ENCODE results near the gene ABCC11.
"Not testable (repeated sequence)": the region's sequence is repeated elsewhere in the genome, so short reads cannot be mapped to it uniquely, and the experiment has no call there.

The ABCC11 gene

GRCh38 chr16:48194828-48195556, 52.3 kb downstream of the ABCC11 start:
- DNase-seq: no peak

GRCh38 chr16:48193846-48194245, 53.5 kb downstream of the ABCC11 start:
- DNase-seq: no peak

DNA sequence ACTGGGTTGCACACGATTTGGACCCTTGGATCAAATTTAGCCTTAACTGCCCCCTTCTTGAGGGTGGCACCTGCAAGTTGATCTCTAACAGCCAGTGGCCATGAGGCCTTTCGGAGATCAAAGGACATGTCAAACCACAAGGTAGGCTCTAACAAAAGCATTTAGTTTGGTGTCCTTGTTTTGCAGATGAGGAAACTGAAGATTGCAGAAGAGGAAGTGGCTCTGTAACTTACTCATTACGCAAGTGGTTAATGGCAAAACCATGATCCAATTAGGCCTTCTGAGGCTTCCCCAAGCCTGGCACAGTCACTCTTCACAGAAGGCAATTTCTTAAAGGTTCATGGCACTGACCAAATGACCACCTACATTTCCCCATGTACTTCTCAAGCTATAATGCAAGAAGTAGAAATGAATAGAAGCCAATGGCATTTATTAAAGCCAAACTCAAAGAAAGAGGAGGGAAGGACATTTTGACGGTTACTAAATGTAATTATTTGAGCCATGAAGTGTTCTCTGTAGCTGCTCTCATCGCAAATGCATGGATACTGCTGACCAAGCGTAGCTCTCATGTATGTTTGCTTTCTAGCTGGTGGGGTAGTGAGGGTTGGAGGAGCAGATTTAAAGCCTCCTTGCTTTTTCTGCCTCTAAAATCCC, 58.8 kb downstream of the ABCC11 start:
- no peak for DNase-seq

GRCh38 chr16:48187779-48188178, 59.6 kb downstream of the ABCC11 start:
- DNase-seq: no peak

- DNase-seq: no peak
Measured at GRCh38 chr16:48184681-48185080, 62.7 kb downstream of the ABCC11 start.

DNA sequence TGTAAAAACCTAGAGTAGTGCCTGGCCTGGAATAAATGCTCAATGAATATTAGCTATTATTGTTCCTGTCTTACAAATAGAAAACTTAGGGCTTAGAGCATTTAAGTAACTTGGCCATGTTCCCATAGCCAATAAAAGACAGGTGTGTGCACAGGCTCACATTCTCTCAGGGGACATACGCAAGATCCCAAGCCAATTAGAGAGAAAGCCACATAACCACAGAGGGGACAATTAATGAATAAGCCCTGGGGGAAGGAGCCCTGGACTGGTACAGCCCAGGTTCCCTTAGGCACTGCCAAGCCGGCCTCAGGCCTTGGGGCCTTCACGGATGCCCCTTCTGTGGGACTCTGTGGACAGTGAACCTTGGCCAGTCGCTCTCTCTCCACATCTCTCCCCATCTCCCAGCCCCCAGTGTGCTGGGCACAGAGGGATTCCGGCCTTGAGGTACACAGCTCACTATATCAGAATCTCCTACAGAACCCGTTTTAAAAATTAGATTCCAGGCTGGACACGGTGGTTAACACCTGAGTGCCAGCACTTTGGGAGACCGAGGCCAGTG, 64.3 kb downstream of the ABCC11 start:
- DNase-seq: no peak

DNA sequence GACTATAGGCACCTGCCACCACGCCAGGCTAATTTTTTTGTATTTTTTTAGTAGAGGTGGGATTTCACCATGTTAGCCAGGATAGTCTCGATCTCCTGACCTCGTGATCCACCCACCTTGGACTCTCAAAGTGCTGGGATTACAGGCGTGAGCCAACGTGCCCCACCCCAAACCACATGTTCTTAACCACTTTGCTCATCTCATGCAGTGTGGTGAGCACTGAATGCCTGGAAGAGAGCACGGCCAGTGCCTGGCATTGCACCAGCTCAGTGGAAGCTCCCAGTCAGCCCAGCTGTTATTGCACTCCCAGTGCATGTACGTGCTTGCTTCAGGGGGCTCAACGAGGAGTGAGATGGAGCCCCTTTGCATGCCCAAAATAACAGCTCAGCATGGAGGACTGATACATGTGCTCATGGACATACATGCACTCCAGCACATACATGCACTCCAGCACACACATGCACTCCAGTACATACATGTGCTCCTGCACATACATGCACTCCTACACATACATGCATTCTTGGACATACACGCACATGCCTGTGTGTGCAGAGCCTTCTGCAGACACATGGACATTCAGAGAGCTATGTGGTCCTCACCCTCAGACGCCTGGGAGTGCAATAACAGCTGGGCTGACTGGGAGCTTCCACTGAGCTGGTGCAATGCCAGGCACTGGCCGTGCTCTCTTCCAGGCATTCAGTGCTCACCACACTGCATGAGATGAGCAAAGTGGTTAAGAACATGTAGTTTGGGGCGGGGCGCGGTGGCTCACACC, 65.4 kb downstream of the ABCC11 start:
- DNase-seq: not testable (repeated sequence)

DNA sequence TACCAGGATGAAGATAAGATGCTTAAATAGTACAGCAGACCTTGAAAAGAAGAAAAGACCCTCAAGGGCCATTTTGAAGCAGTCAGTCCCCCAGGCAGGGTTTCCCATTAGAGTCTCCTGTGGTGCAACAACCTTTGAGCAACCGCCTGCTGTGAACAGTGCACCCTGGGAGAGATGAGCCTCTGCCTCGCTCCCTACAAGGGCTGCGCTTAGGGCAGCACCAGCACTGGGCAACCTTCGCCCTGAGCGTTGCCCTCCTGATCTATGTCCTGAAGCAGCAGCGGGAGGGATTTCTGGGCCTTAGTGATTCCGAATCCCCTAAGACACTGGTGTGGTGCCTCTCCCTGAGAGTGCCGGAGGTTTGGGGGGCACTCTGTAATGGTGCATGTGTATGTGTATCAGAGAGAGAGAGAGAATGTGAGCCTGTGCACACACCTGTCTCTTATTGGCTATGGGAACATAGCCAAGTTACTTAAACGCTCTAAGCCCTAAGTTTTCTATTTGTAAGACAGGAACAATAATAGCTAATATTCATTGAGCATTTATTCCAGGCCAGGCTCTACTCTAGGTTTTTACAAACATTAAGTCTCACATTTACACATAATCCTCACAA, 66.4 kb downstream of the ABCC11 start:
- no peak for DNase-seq

DNA sequence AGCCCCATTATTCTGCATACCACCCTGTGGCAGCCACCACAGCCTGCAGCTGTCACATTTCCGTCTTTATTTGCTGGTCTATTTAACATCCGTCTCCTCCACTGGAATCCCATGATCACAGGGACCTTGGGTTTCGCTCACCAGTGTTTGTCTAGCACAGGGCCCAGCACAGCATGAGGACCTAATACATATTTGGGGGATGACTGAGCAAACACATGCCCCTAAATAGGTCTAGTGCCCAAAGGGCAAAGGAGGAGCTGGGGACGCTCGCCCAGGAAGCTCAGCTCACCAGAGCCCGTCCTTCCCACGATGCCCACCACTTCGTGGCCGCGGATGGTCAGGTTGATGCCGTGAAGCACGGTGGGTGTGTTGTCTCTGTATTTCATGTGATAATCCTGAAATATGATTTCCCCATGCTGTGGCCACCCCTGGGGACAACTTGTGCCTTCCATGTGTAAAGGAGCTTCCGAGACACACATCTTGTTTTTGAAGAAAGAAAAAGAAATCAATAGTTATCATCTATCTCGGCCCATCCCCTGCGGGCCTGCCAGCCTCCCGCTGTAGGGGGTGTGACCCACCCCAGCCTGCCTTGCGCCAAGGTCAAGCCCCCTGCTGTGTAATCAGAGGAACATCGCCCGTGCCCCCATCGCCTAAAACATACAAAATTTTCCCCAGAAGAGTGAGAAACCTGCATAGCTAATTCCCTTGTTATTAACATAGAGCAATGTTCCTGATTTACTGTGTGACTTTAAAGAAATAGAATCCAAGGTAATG, 70.5 kb downstream of the ABCC11 start:
- no peak for DNase-seq

- DNase-seq: no peak
Measured at GRCh38 chr16:48173889-48174288, 73.5 kb downstream of the ABCC11 start.

DNA sequence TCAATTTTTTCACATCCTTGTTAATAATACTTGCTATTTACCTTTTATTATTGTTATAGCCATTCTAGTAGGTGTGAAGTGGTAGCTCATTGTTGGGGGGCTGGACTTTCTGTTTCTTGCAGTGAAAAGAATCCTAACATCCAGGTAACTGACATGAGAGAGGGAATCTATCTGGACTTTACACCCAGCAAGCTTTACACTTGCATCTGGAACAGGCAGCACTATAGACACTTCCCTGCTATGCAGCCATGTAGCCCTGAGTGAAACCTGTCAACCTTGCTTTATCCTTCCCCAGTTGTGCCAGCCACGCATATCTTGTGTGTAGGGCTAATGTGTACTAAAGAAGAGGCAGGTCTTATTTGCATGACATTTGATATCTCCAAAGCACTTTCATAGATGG, 74.7 kb downstream of the ABCC11 start:
- DNase-seq: no peak

DNA sequence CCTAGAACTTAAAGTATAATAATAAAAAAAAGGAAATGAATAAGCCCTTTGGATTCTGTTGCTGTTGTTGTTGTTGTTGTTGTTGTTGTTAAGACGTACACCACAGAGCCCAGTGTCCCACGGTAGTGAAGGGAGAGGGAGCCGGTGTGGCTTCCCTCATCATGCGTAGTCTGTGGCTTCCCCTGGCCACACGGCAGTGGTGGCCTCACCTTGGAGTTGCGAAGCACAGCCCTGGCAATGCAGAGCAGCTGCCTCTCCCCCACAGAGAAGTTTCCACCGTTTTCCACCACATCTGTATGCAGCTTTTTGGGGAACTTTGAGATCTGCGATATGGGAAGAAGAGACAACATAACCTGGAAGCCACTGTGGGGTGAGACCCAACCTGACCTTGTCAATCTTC, 77.4 kb downstream of the ABCC11 start:
- DNase-seq: no peak

- no peak for DNase-seq
Measured at GRCh38 chr16:48168075-48168474, 79.3 kb downstream of the ABCC11 start.

DNA sequence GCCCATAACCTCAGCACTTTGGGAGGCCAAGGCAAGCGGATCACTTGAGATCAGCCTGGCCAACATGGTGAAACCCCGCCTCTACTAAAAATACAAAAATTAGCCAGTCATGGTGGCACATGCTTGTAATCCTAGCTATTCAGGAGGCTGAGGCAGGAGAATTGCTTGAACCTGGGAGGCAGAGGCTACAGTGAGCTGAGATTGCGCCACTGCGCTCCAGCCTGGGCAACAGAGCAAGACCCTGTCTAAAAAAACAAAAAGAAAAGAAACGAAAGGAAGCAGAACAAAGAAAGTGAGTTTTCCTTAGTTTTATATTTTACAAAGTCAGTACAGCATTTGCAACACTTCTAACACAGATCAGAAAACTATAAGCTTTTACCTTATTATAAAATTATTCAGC, 80.7 kb downstream of the ABCC11 start:
- not testable (repeated sequence) for DNase-seq

DNA sequence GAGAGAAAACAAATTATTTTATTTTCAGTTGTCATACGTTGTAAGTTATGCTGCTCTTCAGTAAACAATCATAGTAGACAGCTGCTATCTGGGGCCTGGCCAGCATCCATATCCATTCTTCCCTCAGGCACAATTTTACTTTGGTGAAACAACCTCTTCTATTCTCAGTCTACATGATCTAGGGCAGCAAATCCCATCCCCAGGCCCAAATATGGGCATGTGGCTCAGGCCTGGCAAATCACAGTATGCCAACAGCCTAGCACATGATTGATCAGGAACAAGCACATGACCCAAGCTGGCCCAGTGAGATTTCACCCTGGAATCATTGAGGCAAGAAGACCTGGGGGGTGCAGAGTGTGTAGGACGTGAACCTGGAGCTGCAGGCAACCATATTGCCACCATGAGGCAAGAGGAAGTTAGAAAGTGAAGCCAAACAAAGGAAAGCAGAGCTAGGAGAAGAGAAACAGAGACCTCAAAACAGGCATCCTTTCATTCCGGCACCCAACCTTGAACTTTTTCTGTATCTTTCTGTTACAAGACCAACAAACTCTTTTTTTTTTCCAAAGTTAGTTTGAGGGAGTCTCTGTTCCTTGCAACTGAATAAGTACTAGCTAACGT, 81.3 kb downstream of the ABCC11 start:
- DNase-seq: no peak

GRCh38 chr16:48164907-48165715, 82.2 kb downstream of the ABCC11 start:
- peak; percentile 52 to 57 for DNase-seq

DNA sequence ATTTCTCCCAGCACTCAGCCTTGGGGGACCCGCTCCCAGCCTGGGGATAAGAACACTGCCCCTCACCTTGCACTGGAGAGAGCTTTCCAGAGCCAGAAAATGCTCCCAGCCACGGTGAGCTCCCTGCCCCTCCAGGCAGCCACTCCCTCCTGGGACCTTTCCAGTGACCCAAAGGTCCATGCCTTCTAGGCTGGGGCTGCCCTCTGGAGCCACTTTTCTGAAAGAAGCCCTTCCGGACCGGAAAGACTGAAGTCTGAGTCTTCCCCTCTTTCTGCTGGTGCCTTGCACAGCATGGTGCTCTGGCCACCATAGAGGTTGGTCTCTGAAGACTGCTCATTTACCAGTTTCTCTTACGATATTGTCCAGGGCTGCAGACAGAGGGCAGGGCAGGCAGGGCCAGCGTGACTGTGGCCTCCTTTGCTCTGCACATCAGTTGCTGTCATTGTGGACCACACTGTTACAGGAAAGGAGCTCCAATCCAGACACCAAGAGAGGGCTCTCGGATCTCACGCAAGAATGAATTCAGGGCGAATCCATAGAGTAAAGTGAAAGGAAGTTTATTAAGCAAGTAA, 84.4 kb downstream of the ABCC11 start:
- DNase-seq: no peak

- no peak for DNase-seq
Measured at GRCh38 chr16:48161906-48162305, 85.4 kb downstream of the ABCC11 start.

DNA sequence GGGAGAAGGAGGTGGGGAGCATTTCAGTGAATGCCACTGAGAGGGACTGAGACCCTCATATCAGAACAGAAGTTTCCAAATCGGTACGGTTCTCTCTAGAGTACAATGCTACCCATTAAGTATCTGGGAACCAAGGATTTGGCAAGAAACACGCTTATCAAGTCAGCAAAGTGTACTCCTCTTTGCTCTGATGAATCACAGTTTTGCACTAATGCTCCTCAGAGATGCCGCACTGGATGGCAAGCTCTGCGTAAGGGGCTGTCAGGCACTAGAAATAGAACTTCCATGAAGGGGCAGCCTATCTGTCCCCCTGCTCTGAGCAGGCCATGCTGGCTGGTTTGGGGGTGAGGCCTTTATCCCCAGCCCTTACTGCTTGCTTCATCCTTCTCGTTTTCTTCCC, 86.8 kb downstream of the ABCC11 start:
- DNase-seq: no peak

GRCh38 chr16:48158296-48158695, 89.0 kb downstream of the ABCC11 start:
- no peak for DNase-seq

DNA sequence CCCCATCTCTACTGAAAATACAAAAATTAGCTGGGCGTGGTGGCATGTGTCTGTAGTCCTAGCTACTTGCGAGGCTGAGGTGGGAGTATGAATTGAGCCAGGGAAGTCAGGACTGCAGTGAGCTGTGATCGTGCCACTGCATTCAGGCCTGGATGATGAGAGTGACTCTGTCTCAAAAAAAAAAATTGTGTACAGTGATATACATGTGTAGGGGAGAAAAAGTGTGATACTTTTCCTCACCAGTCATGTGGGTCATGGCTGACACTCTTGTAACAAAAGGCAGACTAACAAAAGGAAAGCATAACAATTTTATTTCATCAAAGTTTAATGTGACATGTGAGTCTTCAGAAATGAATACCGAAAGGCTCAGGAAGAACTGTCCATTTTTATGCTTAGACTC, 89.5 kb downstream of the ABCC11 start:
- DNase-seq: no peak
